SHP77 treated with DMSO at 0.1 percent for 48 hours (cell line): ENCODE results near the gene SYT14.
"Not testable (repeated sequence)": the region's sequence is repeated elsewhere in the genome, so short reads cannot be mapped to it uniquely, and the experiment has no call there.

Experiments used
- DNase-seq: peaks from one replicate; lab custom pipeline; 2025; lab: John Stamatoyannopoulos, UW

SYT14 gene

DNA sequence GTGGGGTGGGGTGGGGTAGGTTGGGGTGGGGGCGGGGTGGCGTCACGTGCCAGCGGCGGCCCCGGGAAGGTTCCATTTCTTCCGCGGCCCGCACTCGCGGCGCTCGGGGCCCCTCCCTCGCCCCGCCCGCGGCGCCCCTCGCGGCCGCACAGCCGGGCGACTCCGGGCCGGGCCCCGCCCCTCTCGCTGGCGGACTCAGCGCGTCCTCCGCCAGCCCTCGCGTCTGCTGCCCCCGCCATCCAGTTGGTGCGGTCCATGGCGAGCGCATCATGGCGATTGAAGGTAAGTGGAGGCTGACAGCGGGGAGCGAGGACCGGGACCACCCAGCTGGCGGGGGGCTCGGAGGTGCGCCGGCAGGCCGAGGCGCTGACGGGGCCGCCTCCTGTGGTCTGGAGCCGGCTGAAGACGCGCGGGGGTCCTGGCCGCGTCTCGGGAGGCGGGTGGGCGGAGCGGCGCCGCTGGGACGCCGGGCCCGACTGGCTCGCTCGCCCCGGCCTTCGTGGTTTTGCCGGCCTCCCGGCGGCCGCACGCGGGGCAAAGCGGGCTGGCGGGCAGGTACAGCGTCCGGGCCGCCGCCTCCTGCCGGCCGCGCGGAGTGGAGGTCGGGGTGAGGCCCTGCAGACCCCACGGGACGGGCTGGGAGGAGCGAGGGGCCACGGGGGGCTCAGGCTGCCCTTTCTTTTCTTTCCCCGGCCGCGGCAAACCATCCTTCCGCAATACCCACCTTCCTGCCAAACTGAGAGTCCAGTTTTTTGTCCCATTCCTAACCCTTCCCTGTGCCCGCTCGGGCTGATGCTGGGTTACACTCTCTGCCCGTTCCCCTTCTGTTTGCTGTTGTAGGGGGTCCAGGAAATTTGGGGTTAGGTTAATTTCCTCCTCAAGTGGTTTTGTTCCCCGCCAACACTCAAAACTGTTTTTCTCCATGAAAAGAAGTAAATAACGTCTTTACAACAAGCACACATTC, at the start of gene SYT14:
Gene SYT14 (plus strand): TSS at position 222 of the 964 bp plus-strand sequence. CDS start 48 bp downstream, at position 270.
- no peak for DNase-seq

DNA sequence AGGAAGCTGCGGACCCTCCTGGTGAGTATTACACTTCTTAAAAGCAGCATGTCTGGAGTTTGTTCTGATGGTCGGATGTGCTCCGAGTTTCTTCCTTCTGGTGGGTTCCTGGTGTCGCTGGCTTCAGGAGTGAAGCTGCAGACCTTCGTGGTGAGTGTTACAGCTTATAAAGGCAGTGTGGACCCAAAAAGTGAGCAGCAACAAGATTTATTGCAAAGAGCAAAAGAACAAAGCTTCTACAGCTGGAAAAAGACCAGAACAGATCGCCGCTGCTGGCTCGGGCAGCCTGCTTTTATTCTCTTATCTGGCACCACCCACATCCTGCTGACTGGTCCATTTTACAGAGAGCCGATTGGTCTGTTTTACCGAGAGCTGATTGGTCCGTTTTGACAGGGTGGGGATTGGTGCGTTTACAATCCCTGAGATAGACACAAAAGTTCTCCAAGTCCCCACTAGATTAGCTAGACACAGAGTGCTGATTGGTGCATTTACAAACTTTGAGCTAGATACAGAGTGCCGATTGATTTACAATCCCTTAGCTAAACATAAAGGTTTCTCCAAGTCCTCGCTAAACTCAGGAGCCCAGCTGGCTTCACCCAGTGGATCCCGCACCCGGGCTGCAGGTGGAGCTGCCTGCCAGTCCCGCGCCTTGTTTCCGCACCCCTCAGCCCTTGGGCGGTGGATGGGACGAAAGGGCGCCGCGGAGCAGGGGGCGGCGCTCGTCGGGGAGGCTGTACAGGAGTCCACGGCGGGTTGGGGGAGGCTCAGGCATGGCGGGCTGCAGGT, 49.5 kb upstream of the SYT14 start:
- not testable (repeated sequence) for DNase-seq

DNA sequence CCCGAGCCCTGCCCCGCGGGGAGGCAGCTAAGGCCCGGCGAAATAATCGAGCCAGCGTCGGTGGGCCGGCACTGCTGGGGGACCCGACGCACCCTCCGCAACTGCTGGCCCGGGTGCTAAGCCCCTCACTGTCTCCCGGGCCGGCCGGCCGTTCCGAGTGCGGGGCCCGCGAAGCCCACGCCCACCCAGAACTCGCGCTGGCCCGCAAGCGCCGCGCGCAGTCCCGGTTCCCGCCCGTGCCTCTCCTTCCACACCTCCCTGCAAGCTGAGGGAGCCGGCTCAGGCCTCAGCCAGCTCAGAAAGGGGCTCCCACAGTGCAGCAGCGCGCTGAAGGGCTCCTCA, 49.0 kb upstream of the SYT14 start:
- no peak for DNase-seq

DNA sequence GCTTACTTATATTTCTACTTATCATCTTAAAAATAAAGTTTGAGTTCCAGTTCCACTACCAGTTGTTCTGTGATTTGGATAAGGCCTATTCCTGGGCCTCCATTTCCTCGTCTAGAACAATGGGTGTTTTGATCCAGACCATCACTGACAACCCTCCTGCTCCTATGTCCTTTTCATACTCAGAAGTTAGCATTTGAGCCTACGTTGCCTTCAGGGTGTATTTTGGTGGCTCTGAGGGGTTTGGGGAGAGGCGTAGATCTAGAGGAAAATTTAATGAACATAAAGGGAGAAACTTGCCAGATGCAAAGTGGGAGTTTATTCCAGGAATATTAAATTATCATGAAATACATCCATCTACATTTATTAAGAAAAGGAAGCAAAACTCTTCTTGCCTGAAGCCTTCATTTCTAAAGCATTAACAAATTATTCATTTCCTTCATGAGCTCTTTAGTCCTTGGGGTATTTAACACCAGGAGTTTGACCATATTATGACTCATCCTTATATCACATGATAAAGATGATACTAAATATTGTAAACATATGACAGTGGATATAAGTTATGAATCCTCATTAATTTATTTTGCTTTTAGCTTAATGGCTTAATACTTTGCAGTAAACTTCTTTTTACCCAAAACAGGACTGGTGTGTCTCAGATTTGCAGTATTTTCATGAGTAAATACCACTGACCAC, 47.2 kb upstream of the SYT14 start:
- DNase-seq, result no peak

DNA sequence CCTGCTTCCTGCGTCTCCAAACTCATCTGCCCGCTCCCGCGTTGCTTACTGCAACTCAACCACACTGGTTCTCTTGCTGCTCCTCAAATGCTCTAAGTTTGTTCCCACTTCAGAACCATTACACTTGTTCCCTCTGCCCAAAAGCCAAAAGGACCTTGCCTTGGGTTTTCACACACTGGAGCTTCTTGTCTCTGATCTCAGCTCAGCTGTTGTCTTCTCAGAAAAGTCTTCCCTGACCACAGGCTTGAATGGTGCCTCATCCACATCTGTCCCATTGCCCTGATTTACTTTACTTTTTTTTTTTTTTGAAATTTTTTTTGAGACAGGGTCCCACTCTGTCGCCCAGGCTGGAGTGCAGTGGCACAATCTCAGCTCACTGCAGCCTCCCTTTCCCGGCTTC, 44.3 kb upstream of the SYT14 start:
- no peak for DNase-seq

DNA sequence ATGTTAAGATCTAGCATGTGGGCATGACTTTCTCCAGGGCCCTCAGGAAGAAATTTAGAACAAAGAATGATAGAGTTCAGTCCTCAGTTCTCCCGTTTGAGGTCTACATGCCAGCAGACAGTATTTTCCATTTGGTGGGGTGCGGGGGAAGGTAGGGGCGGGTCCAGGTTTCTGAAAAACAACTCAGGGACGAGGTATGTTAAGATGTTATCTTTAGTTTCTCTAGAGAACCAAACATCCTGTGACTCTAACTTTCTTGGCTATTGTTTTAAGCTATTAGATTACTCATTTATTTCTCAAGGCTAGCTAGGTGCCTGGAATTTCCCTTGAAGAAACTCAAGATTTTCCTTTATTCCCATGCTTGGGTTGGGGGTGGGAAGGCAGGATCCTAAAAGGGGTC, 42.3 kb upstream of the SYT14 start:
- DNase-seq, result no peak

DNA sequence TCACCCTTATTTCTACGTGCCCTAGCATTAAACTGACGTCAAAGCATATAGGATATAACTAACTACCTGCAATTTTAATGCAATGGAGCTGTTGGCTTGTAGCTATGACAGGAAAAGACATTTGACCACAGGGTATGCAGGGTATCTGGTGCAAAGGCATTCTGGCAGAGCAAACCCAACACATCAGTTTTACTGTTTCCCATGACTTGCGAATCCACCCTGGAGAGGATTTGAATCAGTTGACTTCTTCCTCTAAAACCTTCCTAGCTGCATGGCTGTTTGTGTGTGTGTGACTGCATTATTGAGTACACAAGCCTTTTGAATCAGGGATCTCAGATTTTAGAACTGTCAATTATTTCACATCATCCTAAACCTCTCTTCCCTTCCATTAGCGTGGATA, 41.7 kb upstream of the SYT14 start:
- DNase-seq, result no peak

DNA sequence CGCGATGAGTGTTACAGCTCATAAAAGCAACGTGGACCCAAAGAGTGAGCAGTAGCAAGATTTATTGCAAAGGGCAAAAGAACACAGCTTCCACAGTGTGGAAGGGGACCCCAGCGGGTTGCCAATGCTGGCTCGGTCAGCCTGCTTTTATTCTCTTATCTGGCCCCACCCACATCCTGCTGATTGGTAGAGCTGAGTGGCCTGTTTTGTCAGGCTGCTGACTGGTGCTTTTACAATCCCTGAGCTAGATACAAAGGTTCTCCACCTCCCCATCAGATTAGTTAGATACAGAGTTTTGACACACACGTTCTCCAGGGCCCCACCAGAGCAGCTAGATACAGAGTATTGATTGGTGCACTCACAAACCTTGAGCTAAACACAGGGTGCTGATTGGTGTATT, 39.7 kb upstream of the SYT14 start:
- not testable (repeated sequence) for DNase-seq

DNA sequence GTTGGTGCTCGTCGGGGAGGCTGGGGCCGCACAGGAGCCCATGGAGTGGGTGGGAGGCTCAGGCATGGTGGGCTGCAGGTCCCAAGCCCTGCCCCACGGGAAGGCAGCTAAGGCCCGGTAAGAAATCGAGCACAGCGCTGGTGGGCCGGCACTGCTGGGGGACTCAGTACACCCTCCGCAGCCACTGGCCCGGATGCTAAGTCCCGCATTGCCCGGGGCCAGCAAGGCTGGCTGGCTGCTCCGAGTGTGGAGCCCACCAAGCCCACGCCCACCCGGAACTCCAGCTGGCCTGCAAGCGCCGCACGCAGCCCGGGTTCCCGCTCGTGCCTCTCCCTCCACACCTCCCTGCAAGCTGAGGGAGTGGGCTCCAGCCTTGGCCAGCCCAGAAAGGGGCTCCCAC, 39.2 kb upstream of the SYT14 start:
- not testable (repeated sequence) for DNase-seq

DNA sequence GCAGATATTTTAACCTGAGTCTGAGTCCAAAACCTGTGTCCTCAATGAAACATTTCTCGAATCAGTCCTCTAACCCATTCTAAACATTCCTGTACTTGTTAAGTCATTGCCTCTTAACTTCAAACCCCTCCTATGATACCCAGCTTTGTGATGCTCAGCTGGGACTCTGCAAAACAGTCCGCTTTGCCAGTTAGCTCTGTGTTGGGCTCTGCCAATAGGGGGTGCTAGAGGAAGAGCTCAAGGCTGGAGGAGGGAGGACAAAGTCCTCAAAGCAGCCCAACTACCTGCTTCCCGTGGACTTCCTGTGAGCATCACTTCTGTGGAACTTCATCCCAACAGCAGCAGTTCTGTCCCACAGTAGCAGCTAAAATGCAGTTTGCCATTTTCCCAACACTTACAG, 38.1 kb upstream of the SYT14 start:
- DNase-seq, result no peak

DNA sequence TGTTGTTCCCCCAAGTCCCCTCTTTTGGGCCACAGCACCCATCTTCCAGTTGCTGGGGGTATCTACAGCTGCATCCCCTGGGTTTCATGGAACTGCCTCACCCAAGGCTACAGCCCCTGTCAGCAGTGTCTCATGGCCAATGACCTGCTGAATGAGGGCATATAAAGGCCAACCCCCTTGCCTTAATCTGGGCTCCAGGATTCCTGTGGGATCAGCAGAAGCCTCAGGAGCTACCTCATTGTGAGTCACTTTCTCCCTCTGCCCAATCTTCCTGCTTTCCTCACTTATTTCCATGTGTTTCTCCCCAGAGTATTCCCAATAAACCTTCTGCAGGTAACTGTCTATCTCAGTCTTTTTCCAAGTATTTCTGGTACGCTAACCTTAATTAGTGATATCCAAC, 37.3 kb upstream of the SYT14 start:
- no peak for DNase-seq

DNA sequence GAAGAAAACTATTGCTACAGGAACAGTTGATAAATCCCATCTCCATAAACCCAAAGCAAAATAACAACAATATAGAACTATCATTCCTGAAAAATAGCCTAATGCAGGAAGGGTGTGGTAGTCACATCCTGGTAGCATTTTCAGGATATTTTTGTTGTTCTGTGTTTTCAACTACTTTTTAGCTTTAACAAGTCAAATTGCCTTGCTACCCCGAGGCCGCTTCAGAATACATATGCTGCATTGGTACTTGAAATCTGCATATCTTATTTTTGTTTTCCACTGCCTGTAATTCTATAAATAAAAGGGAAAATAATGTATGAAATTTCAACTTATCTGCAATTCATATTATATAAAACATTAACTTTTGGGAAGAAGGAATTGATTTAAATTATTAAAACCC, 36.8 kb upstream of the SYT14 start:
- DNase-seq, result no peak

DNA sequence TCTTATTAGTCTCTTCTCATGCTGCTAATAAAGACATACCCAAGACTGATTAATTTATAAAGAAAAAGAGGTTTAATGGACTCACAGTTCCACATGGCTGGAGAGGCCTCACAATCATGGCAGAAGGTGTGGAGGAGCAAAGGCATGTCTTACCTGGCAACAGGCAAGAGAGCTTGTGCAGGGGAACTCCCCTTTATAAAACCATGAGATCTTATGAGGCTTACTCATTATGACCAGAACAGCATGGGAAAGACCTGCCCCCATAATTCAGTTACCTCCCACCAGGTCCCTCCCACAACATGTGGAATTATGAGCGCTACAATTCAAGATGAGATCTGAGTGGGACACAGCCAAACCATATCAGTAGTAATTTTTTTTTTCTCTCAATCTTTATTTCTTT, 33.2 kb upstream of the SYT14 start:
- not testable (repeated sequence) for DNase-seq

DNA sequence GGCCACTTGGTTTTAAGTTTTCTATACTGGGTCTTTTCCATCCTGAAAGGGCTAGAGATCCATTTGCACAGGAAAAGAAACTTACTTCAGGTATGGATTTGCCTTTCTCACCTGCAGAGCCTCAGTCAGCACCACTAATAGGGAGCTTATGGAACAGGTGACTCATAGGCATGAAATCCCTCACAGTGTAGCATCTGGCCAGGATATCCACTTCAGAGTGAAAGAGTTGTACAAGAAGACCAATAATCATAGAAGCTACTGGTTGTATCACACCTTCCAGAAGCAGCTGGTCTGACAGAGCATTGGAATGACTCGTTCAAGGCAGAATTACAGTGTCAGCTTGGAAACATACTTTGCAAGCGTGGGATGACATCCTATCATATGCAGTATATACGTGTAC, 26.3 kb upstream of the SYT14 start:
- no peak for DNase-seq

DNA sequence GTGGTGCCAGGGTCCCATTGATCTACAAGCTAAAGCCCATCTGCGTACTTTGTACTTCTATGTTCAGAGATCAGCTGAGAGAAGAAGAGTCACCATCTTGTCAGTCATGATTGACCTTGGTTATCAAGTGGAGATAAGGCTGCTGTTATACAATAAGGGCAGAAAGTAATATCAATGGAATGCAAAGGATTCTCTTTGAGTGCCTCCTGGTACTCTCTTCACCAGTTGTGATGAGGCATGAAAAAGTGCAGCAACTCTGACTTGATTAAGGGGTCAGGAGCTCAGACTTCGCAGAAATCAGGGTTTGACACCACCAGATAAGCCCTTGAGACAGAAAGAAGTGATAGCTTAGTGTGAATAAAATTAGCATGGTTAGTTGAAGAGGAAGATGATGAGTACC, 25.7 kb upstream of the SYT14 start:
- DNase-seq, result no peak

DNA sequence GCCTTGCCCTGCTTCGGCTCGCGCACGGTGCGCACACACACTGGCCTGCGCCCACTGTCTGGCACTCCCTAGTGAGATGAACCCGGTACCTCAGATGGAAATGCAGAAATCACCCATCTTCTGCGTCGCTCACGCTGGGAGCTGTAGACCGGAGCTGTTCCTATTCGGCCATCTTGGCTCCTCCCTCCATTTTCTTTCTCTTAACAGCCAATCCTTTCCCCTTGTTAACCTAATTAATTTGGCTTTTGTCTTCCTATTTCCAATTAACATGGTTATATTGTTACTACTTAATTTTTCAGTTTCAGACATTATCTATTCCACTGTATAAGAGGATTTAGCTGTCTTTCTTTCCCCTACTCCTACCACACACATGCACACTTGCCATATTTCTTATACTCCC, 18.4 kb upstream of the SYT14 start:
- not testable (repeated sequence) for DNase-seq

DNA sequence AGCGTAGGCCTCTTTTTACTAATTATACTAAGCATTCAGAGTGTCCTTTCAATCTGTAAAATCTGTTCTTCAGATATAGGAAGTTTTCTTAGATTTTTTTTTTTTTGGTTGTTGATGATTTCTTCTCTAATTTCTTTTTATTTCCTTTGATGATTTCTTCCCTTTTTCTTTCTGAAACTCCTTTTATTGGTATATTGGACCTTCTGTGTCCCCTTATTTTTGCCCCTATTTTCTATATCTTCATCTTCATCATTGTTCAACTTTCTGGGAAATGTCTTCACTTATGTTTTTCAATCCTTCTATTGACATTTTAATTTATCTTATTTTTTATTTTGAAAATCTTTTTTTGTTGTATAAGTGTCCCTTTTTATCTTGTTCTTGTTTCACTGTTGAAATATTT, 17.2 kb upstream of the SYT14 start:
- DNase-seq, result no peak

DNA sequence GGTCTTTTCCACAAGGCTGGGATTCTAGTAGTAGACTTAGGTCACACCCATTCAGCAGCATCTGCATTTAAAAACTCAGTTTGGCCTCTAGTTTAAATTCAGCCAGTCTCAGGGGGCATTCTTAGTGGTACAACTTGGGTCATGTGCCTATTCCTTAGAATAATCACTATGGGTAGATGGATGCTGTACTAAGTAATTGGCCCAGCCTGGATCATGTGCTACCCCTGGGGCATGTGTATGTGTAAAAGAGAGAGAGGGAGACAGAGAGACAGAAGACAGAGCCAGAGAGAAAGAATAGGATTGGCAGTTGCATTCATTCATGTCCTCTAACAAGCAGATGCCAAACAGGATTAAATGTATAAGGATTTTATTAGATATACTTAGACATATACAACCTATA, 13.6 kb upstream of the SYT14 start:
- DNase-seq, result no peak

DNA sequence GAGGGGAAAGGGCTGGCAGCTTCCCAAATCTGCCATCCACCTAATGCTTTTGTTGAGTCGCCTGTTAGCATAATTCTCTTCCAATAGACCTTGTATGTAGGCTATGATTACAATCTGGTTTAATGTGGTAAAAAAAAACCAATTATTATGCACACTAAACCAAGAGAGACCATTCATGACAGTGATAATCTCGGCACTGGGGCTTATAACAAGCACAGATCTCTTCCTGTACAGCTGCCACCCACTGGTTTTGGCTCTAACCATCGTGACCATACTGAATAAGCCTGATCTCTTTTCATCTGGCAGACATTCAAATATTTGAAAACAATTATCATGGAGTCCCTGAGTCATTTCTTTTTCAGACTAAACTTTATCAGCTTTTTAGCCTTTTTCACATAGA, 12.0 kb upstream of the SYT14 start:
- DNase-seq, result no peak

DNA sequence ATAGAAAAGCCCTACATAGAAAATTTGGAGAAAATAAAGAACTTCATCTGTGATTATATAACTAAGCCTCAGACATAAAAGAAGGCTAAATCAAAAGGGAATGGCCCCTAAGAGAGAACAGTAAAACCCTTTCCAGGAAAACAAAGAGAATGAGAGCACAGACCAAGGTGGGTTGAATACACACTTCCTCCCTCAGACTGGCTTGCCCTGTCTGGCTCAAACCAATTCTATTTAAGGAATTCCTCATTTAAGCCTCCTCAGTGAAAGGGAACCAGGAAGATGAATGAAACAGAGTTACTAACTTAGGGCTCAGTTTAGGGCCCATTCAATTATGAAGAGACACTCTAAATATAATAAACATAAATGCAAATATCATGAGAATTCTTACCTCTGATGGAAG, 10.6 kb upstream of the SYT14 start:
- DNase-seq, result no peak

DNA sequence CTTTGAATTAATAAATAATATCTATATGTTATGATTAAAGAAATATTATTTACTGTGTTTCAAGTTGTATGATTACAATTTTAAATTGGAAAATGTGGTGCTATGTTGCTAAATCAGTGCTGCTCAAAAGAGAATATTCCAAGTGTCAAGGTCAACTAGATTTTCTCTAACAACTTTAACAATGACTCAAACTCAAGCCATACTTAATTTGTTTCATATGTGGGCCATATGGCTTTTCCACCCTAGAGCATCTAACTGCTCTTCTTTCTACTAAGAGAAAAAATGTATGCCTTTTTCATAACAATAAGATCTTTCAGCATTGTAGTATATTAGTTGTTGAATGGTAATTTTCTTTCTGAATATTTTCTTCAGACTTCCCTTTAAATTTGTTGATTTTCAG, 8.3 kb upstream of the SYT14 start:
- no peak for DNase-seq

DNA sequence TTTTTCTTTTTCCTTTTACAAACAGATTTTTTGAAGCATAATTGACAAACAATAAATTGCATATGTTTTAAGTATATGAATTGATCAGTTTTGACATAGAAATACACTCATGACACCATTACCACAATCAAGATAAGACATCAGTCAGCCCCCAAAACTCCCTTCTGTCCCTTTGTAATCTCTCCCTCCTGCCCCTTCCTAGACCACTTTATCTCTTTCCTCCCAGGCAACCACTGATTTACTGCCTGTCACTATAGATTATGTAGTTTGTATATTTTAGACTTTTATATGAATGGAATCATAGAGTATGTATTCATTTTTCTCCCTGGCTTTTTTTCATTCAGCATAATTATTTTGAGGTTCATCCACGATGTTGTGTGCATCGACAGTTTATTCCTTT, 6.9 kb upstream of the SYT14 start:
- DNase-seq, result no peak

DNA sequence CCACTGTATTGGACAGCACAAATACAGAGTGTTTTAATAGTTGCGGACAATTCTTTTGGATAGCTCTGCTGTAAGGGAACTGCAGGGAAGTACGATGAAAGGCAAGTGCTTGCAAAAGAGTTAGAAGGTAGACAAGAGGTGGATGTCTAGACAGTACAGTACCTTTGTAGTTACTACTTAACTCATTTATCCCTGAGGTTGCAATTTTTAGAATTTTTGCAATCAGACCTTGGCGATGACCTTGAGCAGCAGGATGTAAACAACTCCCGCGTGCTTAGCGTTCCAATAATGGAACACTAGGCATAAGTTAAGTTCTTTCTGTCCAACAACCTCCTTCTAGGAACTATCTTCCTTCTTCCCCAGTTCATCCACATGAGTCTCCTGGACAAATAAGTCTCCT, 1.9 kb upstream of the SYT14 start:
- DNase-seq, result no peak
